Neutrophil (primary cell): ENCODE measurements around the gene MSMB.
A peak's percentile ranks its signal among the peaks of the same experiment; 100 is the strongest.
"Not testable (repeated sequence)": the region's sequence is repeated elsewhere in the genome, so short reads cannot be mapped to it uniquely, and the experiment has no call there.

ENCODE experiments used
- H3K27ac ChIP-seq: fragments of 200-600 bp; sonication (generic); 2 replicates; pipeline ENCODE4 v1.5.1; 2016; ENCODE audit warnings: mild to moderate bottlenecking, moderate library complexity
- H3K27me3 ChIP-seq: fragments of 200-600 bp; sonication (generic); 2 replicates; pipeline ENCODE4 v1.6.0; 2016; ENCODE audit warnings: mild to moderate bottlenecking
- H3K36me3 ChIP-seq: fragments of 200-600 bp; sonication (generic); 2 replicates; pipeline ENCODE4 v1.5.1; 2017
- H3K4me1 ChIP-seq, 2 experiments: fragments of 200-600 bp in 1 of 2; sonication (generic) in 1 of 2; 1 replicate in 1 of 2; 2 replicates in 1 of 2; pipeline versions ENCODE4 v1.5.1 to v1.6.1; 2013 to 2016; ENCODE audit warnings: low read depth in 1 of 2, low read length in 1 of 2, mild to moderate bottlenecking in 1 of 2, moderate library complexity in 1 of 2; ENCODE audit not compliant: control insufficient read depth in 1 of 2, insufficient read depth in 1 of 2
- H3K4me3 ChIP-seq, 2 experiments: fragments of 200-600 bp in 1 of 2; sonication (generic) in 1 of 2; 1 replicate in 1 of 2; 2 replicates in 1 of 2; pipeline ENCODE4 v1.5.1; 2013 to 2016; ENCODE audit warnings: low read depth in 1 of 2, low read length in 1 of 2, mild to moderate bottlenecking in 1 of 2, moderate library complexity in 1 of 2
- H3K9me3 ChIP-seq: fragments of 200-600 bp; sonication (generic); 2 replicates; pipeline ENCODE4 v1.5.1; 2016
- TF ChIP-seq, protein P1 (sequence below): fragments of 200-600 bp; sonication (generic); IDR thresholded peaks from 2 replicates; pipeline ENCODE4 v1.5.1; 2016; ENCODE audit warnings: antibody characterized with exemption

The MSMB gene

DNA sequence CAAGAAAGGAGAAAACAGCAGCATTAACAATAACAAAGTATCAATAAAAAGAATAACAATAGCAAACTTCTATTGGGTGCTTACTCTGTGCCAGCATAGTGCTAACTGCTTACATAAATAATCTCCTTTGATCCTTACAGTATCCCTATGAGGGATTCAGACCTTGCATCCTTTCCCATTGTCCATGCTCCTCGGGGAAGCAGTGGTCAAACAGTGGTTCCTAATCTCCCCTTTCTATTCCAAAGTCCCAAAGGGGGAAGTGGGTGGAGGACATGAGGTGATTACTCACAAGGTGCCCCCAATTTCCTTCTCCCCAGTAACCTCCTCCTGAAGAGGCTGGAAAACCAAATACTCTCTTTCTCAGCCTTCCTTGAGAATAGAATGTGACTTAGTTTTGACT is 22.0 kb upstream of the MSMB start:
- no peak overlapping the region for H3K4me3 ChIP-seq
- no peaks in the 10 kb centered on the region for H3K9me3 ChIP-seq
- H3K27me3 ChIP-seq: no peaks in the 10 kb centered on the region
- H3K27ac ChIP-seq: no peak overlapping the region
- H3K36me3 ChIP-seq: no peaks in the 10 kb centered on the region
- TF ChIP-seq, protein P1, sequence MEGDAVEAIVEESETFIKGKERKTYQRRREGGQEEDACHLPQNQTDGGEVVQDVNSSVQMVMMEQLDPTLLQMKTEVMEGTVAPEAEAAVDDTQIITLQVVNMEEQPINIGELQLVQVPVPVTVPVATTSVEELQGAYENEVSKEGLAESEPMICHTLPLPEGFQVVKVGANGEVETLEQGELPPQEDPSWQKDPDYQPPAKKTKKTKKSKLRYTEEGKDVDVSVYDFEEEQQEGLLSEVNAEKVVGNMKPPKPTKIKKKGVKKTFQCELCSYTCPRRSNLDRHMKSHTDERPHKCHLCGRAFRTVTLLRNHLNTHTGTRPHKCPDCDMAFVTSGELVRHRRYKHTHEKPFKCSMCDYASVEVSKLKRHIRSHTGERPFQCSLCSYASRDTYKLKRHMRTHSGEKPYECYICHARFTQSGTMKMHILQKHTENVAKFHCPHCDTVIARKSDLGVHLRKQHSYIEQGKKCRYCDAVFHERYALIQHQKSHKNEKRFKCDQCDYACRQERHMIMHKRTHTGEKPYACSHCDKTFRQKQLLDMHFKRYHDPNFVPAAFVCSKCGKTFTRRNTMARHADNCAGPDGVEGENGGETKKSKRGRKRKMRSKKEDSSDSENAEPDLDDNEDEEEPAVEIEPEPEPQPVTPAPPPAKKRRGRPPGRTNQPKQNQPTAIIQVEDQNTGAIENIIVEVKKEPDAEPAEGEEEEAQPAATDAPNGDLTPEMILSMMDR: no peak
- H3K4me1 ChIP-seq: peaks cover 10 to 14% of the 10 kb centered on the region in 2 experiments

DNA sequence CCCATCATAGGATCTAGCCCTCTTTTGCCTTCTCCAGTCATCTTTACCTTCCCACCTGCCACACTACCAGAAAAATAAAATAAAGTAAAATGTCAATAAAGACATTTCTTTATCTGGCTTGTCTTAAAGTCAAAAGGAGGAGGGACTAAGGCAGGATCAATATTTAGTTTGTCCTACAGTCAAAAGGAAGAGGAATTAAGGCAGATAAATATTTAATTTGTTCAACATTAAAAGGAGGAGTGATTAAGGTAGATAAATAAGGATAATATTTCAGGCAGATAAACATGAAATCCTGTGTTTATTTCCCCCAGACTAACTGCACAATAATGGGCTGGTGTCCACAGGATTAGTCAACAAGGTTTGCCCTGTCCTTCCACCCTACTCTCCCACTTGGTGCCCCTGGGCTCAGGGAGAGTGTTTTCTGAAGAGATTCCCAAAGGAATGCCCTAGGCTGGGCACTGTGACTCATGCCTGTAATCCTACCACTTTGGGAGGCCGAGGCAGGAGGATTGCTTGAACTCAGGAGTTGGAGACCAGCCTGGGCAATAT is 18.3 kb upstream of the MSMB start:
- Histone ChIP-seq H3K4me3 (no peak overlapping the region), H3K27me3 (no peaks in the 10 kb centered on the region), H3K36me3 (no peaks in the 10 kb centered on the region), H3K9me3 (no peaks in the 10 kb centered on the region), H3K4me1 (peaks cover 15 to 18% of the 10 kb centered on the region in 2 experiments), H3K27ac (no peak overlapping the region)
- TF ChIP-seq, protein P1: no peak

DNA sequence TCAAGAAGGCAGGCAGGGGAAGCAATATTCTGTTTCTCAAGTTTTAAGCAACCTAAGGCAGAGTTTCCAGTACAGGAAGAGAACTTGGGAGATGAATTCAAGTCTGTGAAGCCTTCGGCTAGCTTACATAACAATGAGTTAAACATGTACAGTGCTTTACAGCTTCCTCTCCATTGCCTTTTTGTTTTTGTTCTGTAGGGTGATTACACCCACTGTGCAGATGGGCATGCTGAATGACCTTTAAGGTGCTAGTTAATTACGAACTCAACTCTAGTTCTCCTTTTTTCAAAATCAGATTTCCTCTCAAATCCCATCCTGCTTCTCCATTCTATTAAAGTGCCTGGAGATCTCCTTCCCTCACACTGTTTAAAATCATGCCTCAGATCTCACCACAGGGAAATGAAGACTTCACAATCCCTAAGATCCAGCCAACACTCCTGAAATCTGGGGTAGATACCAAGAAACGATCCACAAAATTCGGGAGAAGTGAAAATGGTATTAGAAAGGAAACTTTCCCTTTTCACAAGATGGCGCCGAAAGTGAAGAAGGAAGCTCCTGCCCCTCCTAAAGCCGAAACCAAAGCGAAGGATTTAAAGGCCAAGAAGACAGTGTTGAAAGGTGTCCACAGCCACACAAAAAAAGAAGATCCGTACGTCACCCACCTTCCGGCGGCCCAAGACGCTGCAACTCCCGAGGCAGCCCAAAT is 16.8 kb upstream of the MSMB start:
- Histone ChIP-seq H3K27ac (peak overlapping the region; percentile 79), H3K4me3 (no peak overlapping the region), H3K27me3 (no peaks in the 10 kb centered on the region), H3K4me1 (peaks cover 15 to 18% of the 10 kb centered on the region in 2 experiments), H3K9me3 (no peaks in the 10 kb centered on the region), H3K36me3 (no peaks in the 10 kb centered on the region)
- TF ChIP-seq, protein P1: no peak

DNA sequence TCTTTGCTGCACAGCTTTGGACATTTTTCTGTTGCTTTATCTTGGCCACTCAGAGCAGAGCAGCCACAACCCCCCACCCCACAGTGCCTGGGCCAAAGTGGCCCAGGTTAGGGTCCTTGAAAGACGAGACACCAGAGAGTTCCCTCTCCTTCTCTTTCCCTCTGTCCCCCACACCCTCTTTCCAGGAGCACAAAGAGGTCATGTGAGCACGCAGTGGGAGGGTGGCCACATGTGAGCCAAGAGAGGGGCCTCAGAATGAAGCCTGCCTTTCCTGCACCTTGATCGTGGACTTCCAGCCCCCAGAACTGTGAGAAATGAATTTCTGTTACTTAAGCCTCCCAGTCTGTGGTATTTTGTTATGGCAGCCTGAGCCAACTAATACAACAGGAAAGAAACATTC is 14.6 kb upstream of the MSMB start:
- TF ChIP-seq, protein P1: no peak

DNA sequence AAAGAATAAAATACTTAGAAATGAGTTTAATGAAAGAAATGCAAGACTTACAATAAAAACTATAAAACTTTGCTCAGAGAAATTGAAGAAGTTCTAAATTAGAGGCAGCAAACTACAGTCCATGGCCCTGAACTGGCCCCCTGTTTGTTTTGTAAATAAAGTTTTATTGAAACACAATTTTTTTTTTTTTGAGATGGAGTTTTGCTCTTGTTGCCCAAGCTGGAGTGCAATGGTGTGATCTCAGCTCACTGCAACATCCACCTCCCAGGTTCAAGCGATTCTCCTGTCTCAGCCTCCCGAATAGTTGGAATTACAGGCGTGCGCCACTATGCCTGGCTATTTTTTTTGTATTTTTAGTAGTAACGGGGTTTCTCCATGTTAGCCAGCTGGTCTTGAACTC is 11.9 kb upstream of the MSMB start:
- not testable (repeated sequence) for H3K27ac ChIP-seq, H3K4me3 ChIP-seq, H3K9me3 ChIP-seq, H3K27me3 ChIP-seq, H3K36me3 ChIP-seq
- peaks cover 20 to 39% of the 10 kb centered on the region in 2 experiments for H3K4me1 ChIP-seq

More for the DNA sequence above, 14.6 kb upstream of the MSMB start:
- Histone ChIP-seq H3K4me3 (no peak overlapping the region), H3K27ac (no peak overlapping the region), H3K36me3 (no peaks in the 10 kb centered on the region), H3K9me3 (no peaks in the 10 kb centered on the region), H3K4me1 (peaks cover 15 to 18% of the 10 kb centered on the region in 2 experiments), H3K27me3 (no peaks in the 10 kb centered on the region)

DNA sequence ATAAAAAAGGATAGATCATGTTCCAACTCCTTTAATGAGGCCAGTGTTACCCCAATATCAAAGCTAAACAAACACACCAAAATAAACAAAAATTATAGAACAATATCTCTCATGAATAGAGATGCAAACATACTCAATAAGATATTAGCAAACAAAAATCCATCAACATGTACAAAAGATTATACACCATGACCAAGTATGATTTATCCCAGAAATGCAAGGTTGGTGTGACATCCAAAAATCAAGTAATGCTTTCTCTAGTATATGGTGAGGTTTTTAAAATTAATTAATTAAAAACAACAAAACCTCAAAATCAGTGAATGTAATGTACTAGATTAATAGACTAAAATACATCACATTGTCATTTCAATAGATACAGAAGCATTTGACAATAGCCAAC is 11.0 kb upstream of the MSMB start:
- no peaks in the 10 kb centered on the region for H3K9me3 ChIP-seq
- H3K4me3 ChIP-seq: no peak overlapping the region
- TF ChIP-seq, protein P1: no peak
- peaks cover 11 to 31% of the 10 kb centered on the region in 2 experiments for H3K4me1 ChIP-seq
- H3K27ac ChIP-seq: no peak overlapping the region
- H3K36me3 ChIP-seq: no peaks in the 10 kb centered on the region
- H3K27me3 ChIP-seq: no peaks in the 10 kb centered on the region
